Gastrocnemius medialis (tissue), 4 donors: ENCODE results near the gene FSIP1. TPM values are rescaled to one million over a fixed set of nuclear protein-coding genes. Genes with fewer than 3 reads are reported as not detected.

Experiments used
- ATAC-seq, 2 donors: fragments of 150-250 bp; one replicate each; pipeline ENCODE4 v1.9.1; 2016
- DNase-seq, 2 donors: peaks; one replicate each; pipeline ENCODE4 v3.0.0-alpha.2; 2019
- H3K27ac ChIP-seq, 4 donors: fragments of 200-600 bp; sonication (generic); 1 replicate in 1 of 4; 2 replicates in 3 of 4; pipeline ENCODE4 v1.5.1; 2016 to 2018; ENCODE audit warnings: mild to moderate bottlenecking in 2 of 4, moderate library complexity in 1 of 4
- H3K27me3 ChIP-seq, 3 donors: fragments of 200-600 bp; sonication (generic) in 2 of 3; 1 replicate in 1 of 3; 2 replicates in 2 of 3; pipeline versions ENCODE4 v1.5.1 to v1.6.0; 2016 to 2019; ENCODE audit warnings: mild to moderate bottlenecking in 1 of 3, moderate library complexity in 1 of 3
- H3K36me3 ChIP-seq, 2 donors: fragments of 200-600 bp; sonication (generic) in 1 of 2; one replicate each; pipeline ENCODE4 v1.5.1; 2017 to 2018
- H3K4me1 ChIP-seq, 2 donors: fragments of 200-600 bp; sonication (generic) in 1 of 2; one replicate each; pipeline ENCODE4 v1.5.1; 2016 to 2017; ENCODE audit warnings: mild to moderate bottlenecking in 2 of 2
- H3K4me3 ChIP-seq, 4 donors: fragments of 200-600 bp; sonication (generic) in 3 of 4; 1 replicate in 1 of 4; 2 replicates in 3 of 4; pipeline ENCODE4 v1.5.1; 2016 to 2019; ENCODE audit warnings: mild to moderate bottlenecking in 2 of 4
- H3K9me3 ChIP-seq, 3 donors: fragments of 200-600 bp; sonication (generic) in 2 of 3; 1 replicate in 1 of 3; 2 replicates in 2 of 3; pipeline ENCODE4 v1.5.1; 2016 to 2019
- POLR2A ChIP-seq, 2 donors: fragments of 450-650 bp; IDR thresholded peaks; one replicate each; pipeline ENCODE4 v1.6.1; 2017; ENCODE audit warnings: antibody characterized with exemption in 2 of 2, mild to moderate bottlenecking in 2 of 2, moderate library complexity in 2 of 2
- in situ Hi-C, 4 donors: fragments of 200-750 bp; cut with MboI; loops; one replicate each; pipeline versions ENCODE4 v1.15.0 to v1.8.0; 2017; ENCODE audit warnings: low sequenced_read_pairs in 4 of 4
- intact Hi-C: fragments of 100-400 bp; cut with DNase I; formaldehyde crosslinking; loops from one replicate; pipeline ENCODE4 v1.15.1; 2023; ENCODE audit warnings: low total_unique reads
- total RNA-seq, 4 donors: library from RNA; depleted of rRNA; stranded (reverse); fragments of >200 nt; gene quantifications; one replicate each; pipeline versions ENCODE4 v1.1.0 to v1.2.3, GENCODE V29; 2016
- TF ChIP-seq, protein P1 (sequence below), 5 experiments: fragments of 450-650 bp in 3 of 5; fragments of 200-600 bp in 2 of 5; sonication (generic) in 2 of 5; IDR thresholded peaks in 4 of 5; conservative IDR thresholded peaks in 1 of 5; 1 replicate in 4 of 5; 2 replicates in 1 of 5; pipeline ENCODE4 v1.5.1; 2016 to 2019; ENCODE audit warnings: antibody characterized with exemption in 5 of 5, mild to moderate bottlenecking in 3 of 5, moderate library complexity in 3 of 5

FSIP1 gene
- total RNA-seq, 4 donors from 2014 or later: 0.11 to 23.9 (median 1.0) TPM; not detected in 1

DNA sequence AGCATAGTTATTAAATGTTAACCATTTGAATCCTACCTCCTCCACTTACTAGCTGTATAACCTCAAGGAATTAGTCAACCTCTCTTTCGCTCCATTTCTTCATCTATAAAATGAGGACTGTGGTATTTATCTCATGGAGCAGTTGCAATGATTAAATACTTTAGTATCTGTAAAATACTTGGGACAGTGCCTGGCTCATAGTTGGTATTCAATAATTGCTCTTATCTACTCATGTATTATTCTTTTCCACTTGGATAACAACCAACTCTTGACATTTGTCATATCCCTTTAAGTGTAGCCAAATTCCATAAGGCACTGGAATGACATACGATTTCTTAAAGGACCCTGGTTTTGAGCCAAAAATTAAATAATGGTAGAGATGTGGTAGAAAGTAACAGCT is 72.0 kb downstream of the FSIP1 start:
- DNase-seq: no peak
- in situ Hi-C loops: no loop called here
- no peak for TF ChIP-seq POLR2A (IDR thresholded peaks at IDR 0.05)
- TF ChIP-seq, protein P1, sequence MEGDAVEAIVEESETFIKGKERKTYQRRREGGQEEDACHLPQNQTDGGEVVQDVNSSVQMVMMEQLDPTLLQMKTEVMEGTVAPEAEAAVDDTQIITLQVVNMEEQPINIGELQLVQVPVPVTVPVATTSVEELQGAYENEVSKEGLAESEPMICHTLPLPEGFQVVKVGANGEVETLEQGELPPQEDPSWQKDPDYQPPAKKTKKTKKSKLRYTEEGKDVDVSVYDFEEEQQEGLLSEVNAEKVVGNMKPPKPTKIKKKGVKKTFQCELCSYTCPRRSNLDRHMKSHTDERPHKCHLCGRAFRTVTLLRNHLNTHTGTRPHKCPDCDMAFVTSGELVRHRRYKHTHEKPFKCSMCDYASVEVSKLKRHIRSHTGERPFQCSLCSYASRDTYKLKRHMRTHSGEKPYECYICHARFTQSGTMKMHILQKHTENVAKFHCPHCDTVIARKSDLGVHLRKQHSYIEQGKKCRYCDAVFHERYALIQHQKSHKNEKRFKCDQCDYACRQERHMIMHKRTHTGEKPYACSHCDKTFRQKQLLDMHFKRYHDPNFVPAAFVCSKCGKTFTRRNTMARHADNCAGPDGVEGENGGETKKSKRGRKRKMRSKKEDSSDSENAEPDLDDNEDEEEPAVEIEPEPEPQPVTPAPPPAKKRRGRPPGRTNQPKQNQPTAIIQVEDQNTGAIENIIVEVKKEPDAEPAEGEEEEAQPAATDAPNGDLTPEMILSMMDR (IDR thresholded peaks at IDR 0.05 in 4 of 5, conservative IDR thresholded peaks at IDR 0.05 in 1 of 5): no peak

DNA sequence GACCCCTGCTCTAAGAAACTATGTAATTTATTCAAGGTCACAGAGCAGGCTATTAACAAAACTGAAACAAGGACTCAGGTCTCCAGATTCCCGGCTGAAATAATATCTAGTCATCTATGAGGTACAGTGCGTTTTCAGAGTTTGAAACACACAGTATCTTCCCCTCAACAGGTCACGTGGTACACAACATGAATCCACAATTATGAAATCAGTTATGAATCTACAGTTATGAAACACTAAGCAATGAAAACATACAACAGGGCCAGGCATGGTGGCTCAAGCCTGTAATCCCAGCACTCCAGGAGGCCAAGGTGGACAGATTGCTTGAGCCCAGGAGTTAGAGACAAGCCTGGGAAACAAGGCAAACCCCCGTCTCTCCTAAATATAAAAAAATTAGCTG is 72.7 kb downstream of the FSIP1 start:
- no peak for ATAC-seq
- Histone ChIP-seq H3K9me3 (no peaks in the 10 kb centered on the region), H3K4me1 (no peaks in the 10 kb centered on the region), H3K27me3 (no peaks in the 10 kb centered on the region), H3K27ac (no peak overlapping the region), H3K4me3 (no peak overlapping the region), H3K36me3 (no peaks in the 10 kb centered on the region)
- intact Hi-C loops: no loop called here
- no peak for DNase-seq
- TF ChIP-seq POLR2A (IDR thresholded peaks at IDR 0.05): no peak
- TF ChIP-seq, protein P1 (IDR thresholded peaks at IDR 0.05 in 4 of 5, conservative IDR thresholded peaks at IDR 0.05 in 1 of 5): no peak
- in situ Hi-C loops: no loop called here

More for the DNA sequence above, 72.0 kb downstream of the FSIP1 start:
- ATAC-seq: no peak
- no peak overlapping the region for H3K27ac ChIP-seq
- intact Hi-C loops: no loop called here
- no peak overlapping the region for H3K4me3 ChIP-seq
- H3K36me3 ChIP-seq: no peaks in the 10 kb centered on the region
- H3K4me1 ChIP-seq: no peaks in the 10 kb centered on the region
- H3K9me3 ChIP-seq: no peaks in the 10 kb centered on the region
- no peaks in the 10 kb centered on the region for H3K27me3 ChIP-seq

DNA sequence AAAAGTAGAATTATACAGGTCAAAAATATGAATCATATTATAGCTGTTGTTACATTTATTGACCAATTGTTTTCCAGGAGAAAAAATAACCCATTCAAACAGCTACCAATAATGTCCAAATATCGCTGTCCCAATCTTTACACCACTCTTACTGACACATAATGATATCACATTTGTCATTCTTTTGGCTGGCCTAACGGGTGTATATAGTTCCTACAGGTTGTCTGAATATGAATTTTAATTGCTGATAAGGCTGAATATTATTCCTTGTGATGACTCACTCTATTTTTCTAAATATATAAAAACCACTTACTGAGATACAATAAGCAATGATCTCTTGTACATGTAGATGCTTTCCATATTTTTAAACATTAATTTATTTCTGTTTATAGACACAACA is 76.4 kb downstream of the FSIP1 start:
- H3K27me3 ChIP-seq: no peaks in the 10 kb centered on the region
- H3K4me1 ChIP-seq: no peaks in the 10 kb centered on the region
- DNase-seq (no peak), ATAC-seq (no peak)
- no peak overlapping the region for H3K4me3 ChIP-seq
- H3K9me3 ChIP-seq: no peaks in the 10 kb centered on the region
- intact Hi-C loops (no loop called here), in situ Hi-C loops (no loop called here)
- TF ChIP-seq POLR2A (IDR thresholded peaks at IDR 0.05): no peak
- TF ChIP-seq, protein P1 (IDR thresholded peaks at IDR 0.05 in 4 of 5, conservative IDR thresholded peaks at IDR 0.05 in 1 of 5): no peak
- no peak overlapping the region for H3K27ac ChIP-seq
- H3K36me3 ChIP-seq: no peaks in the 10 kb centered on the region

DNA sequence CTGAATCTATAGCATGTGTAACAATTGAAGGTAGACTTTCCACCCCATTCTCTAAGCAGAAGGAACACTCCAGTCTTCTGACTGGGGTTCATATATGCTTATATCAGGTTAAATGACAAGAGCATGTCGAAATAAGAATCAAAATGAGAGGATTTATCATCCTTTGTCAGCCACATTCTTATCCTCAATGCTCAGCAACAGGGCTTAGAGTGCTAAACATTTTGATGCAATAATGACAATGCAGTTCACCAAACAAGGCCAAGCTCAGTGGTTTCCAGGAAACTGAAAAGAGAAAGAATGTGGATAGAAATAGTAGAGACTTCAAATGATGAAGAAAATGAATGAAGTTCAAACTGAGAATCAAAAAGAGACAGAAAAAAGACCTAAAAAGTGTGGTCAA is 78.0 kb downstream of the FSIP1 start:
- TF ChIP-seq, protein P1 (IDR thresholded peaks at IDR 0.05 in 4 of 5, conservative IDR thresholded peaks at IDR 0.05 in 1 of 5): no peak
- TF ChIP-seq POLR2A (IDR thresholded peaks at IDR 0.05): no peak
- in situ Hi-C loops: no loop called here
- no peak overlapping the region for H3K27ac ChIP-seq
- DNase-seq (no peak), ATAC-seq (no peak)
- no peaks in the 10 kb centered on the region for H3K27me3 ChIP-seq
- H3K36me3 ChIP-seq: no peaks in the 10 kb centered on the region
- H3K4me3 ChIP-seq: no peak overlapping the region
- no peaks in the 10 kb centered on the region for H3K4me1 ChIP-seq
- H3K9me3 ChIP-seq: no peaks in the 10 kb centered on the region
- intact Hi-C loops: no loop called here

DNA sequence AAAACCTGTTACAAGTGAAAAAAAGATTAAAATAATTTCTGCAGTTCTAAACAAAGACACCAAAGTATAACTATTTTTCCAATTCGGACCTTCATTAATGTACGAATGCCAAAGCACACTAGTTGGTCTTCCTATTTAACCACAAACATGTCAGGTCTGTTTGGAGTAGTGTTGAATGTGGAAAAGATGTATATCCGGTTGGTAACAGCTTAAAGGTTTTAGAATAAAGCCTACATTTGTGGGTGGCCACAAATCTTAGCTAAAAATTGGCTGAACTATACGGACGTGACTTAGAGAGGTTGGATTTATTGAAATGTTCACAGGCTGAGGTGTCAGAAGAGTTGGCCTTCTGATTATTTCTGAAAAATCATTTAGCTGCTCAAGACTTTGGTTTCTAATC is 78.4 kb downstream of the FSIP1 start:
- no peak for DNase-seq
- Histone ChIP-seq H3K4me1 (no peaks in the 10 kb centered on the region), H3K36me3 (no peaks in the 10 kb centered on the region), H3K27ac (no peak overlapping the region), H3K27me3 (no peaks in the 10 kb centered on the region), H3K9me3 (no peaks in the 10 kb centered on the region), H3K4me3 (no peak overlapping the region)
- intact Hi-C loops (no loop called here), in situ Hi-C loops (no loop called here)
- ATAC-seq: no peak
- TF ChIP-seq, protein P1 (IDR thresholded peaks at IDR 0.05 in 4 of 5, conservative IDR thresholded peaks at IDR 0.05 in 1 of 5): no peak
- TF ChIP-seq POLR2A (IDR thresholded peaks at IDR 0.05): no peak
